Lower lobe of right lung (tissue), 2 donors: ENCODE data around the gene ACTG1. TPM values are rescaled to one million over a fixed set of nuclear protein-coding genes. Genes with fewer than 3 reads are reported as not detected.
A peak's percentile ranks its signal among the peaks of the same experiment; 100 is the strongest.

ENCODE experiments used
- ATAC-seq, 2 donors: fragments of 200-7000 bp; cut with Tn5 transposase; one replicate each; pipeline ENCODE4 v1.9.1; 2020 to 2022; ENCODE audit warnings: mild to moderate bottlenecking in 2 of 2, moderate library complexity in 2 of 2
- DNase-seq: peaks from one replicate; pipeline ENCODE4 v3.0.0-alpha.2; 2020
- H3K27ac ChIP-seq: fragments of 200-600 bp; one replicate; pipeline ENCODE4 v1.8.0; 2022
- H3K27me3 ChIP-seq: fragments of 200-600 bp; one replicate; pipeline ENCODE4 v1.8.0; 2022; ENCODE audit warnings: low read depth
- H3K36me3 ChIP-seq: fragments of 200-600 bp; one replicate; pipeline ENCODE4 v1.8.0; 2022; ENCODE audit warnings: mild to moderate bottlenecking
- H3K4me1 ChIP-seq: fragments of 200-600 bp; one replicate; pipeline ENCODE4 v1.8.0; 2022
- H3K4me3 ChIP-seq: fragments of 200-600 bp; one replicate; pipeline ENCODE4 v1.8.0; 2022; ENCODE audit warnings: mild to moderate bottlenecking
- H3K9me3 ChIP-seq: fragments of 200-600 bp; one replicate; pipeline ENCODE4 v1.8.0; 2022
- CTCF ChIP-seq: fragments of 200-600 bp; IDR thresholded peaks from one replicate; pipeline ENCODE4 v1.8.0; 2022; ENCODE audit warnings: antibody characterized with exemption, mild to moderate bottlenecking
- intact Hi-C: fragments of 100-400 bp; cut with DNase I; formaldehyde crosslinking; loops from one replicate; pipeline ENCODE4 v1.11.0; 2022
- total RNA-seq: library from RNA; stranded (reverse); fragmentation: NEBNext Ultra II Directional; extraction: Animal tissue kit (Norgen Biotek cat#: 25700); gene quantifications from one replicate; pipeline ENCODE4 v1.2.1, GENCODE V29; 2021
- donor health status: DM: no; HTN: yes; CAD: no; lungs with severe emphysema.

Gene ACTG1
- total RNA-seq, 1 donor from 2014 or later: 1,821 TPM

GRCh38 chr17:81556863-81557262, 44.3 kb upstream of the ACTG1 start:
- peaks cover 14% of the 10 kb centered on the region for H3K4me1 ChIP-seq
- intact Hi-C loops: no loop called here
- TF ChIP-seq CTCF: no peak

GRCh38 chr17:81556175-81556691, 43.6 kb upstream of the ACTG1 start:
- Histone ChIP-seq H3K9me3 (no peaks in the 10 kb centered on the region), H3K4me3 (no peak overlapping the region), H3K36me3 (peaks cover 51% of the 10 kb centered on the region), H3K4me1 (peaks cover 19% of the 10 kb centered on the region), H3K27ac (no peak overlapping the region), H3K27me3 (no peaks in the 10 kb centered on the region)
- intact Hi-C loops: no loop called here
- ATAC-seq (no peak), DNase-seq (no peak)
- TF ChIP-seq CTCF: no peak

More at GRCh38 chr17:81556863-81557262, 44.3 kb upstream of the ACTG1 start:
- no peaks in the 10 kb centered on the region for H3K9me3 ChIP-seq
- no peak for ATAC-seq
- H3K27ac ChIP-seq: no peak overlapping the region
- no peak overlapping the region for H3K4me3 ChIP-seq
- no peak for DNase-seq
- H3K27me3 ChIP-seq: no peaks in the 10 kb centered on the region
- H3K36me3 ChIP-seq: peaks cover 58% of the 10 kb centered on the region

- intact Hi-C loops: no loop called here
- peak in 1 of 2 donors; percentile 1 for ATAC-seq
- Histone ChIP-seq H3K27ac (peak overlapping the region; percentile 86), H3K4me3 (peak overlapping the region; percentile 100), H3K36me3 (peaks cover 44% of the 10 kb centered on the region), H3K9me3 (no peaks in the 10 kb centered on the region), H3K4me1 (peaks cover 28% of the 10 kb centered on the region), H3K27me3 (no peaks in the 10 kb centered on the region)
- no peak for TF ChIP-seq CTCF
- DNase-seq: no peak
These were observed 41.1 kb upstream of the ACTG1 start for GRCh38 chr17:81553616-81554181.

- DNase-seq: peak; percentile 86
- peaks cover 41% of the 10 kb centered on the region for H3K36me3 ChIP-seq
- intact Hi-C loops: no loop called here
- no peaks in the 10 kb centered on the region for H3K27me3 ChIP-seq
- H3K4me3 ChIP-seq: peak overlapping the region; percentile 100
- no peaks in the 10 kb centered on the region for H3K9me3 ChIP-seq
- TF ChIP-seq CTCF: no peak
- peak; percentile 83 for ATAC-seq
- H3K4me1 ChIP-seq: peaks cover 28% of the 10 kb centered on the region
- H3K27ac ChIP-seq: peak overlapping the region; percentile 86
These were observed 40.5 kb upstream of the ACTG1 start for GRCh38 chr17:81553018-81553615.

GRCh38 chr17:81552244-81553017, 39.8 kb upstream of the ACTG1 start, which contains the start of gene FAAP100:
TSS of gene FAAP100 (minus strand) at chr17:81552353. CDS start at chr17:81552330, 23 bp downstream.
- H3K4me1 ChIP-seq: peaks cover 28% of the 10 kb centered on the region
- DNase-seq (peak; percentile 88), ATAC-seq (peak; percentile 87 to 95)

More at GRCh38 chr17:81552244-81553017, 39.8 kb upstream of the ACTG1 start, which contains the start of gene FAAP100:
- Histone ChIP-seq H3K27ac (peak within 1 kb of the TSS; percentile 86), H3K9me3 (no peaks in the 10 kb centered on the region), H3K4me3 (peak within 1 kb of the TSS; percentile 100), H3K27me3 (no peaks in the 10 kb centered on the region), H3K36me3 (peaks cover 41% of the 10 kb centered on the region)
- intact Hi-C loops: no loop called here
- no peak for TF ChIP-seq CTCF
